ENCODE data around the gene ZCCHC3. TPM values are rescaled to one million over a fixed set of nuclear protein-coding genes. Genes with fewer than 3 reads are reported as not detected.

Gene ZCCHC3
- total RNA-seq, 1 experiment from 2014 or later, result 29.4 TPM

Other genes starting within 250 kb of the ZCCHC3 start
- gene DEFB125, start 209.9 kb upstream of the ZCCHC3 start, total RNA-seq (2014; rRNA removed; shearing (Covaris generic)), result not detected in 2 replicates
- not detected in 2 replicates for gene DEFB126, start 155.0 kb upstream of the ZCCHC3 start, total RNA-seq (2014; rRNA removed; shearing (Covaris generic))
- gene DEFB127, start 140.1 kb upstream of the ZCCHC3 start, total RNA-seq (2014; rRNA removed; shearing (Covaris generic)), result not detected in 2 replicates
- gene DEFB128, start 107.9 kb upstream of the ZCCHC3 start, total RNA-seq (2014; rRNA removed; shearing (Covaris generic)), result not detected in 2 replicates
- gene DEFB129, start 70.3 kb upstream of the ZCCHC3 start, total RNA-seq (2014; rRNA removed; shearing (Covaris generic)), result not detected in 2 replicates
- not detected in 2 replicates for gene DEFB132, start 39.8 kb upstream of the ZCCHC3 start, total RNA-seq (2014; rRNA removed; shearing (Covaris generic))
- gene C20orf96, start 6.8 kb upstream of the ZCCHC3 start, total RNA-seq (2014; rRNA removed; shearing (Covaris generic)), result 0.58 and 0.85 TPM in 2 replicates
- gene SOX12, start 28.0 kb downstream of the ZCCHC3 start, total RNA-seq (2014; rRNA removed; shearing (Covaris generic)), result 3.6 TPM in 2 replicates
- gene NRSN2, start 49.5 kb downstream of the ZCCHC3 start, total RNA-seq (2014; rRNA removed; shearing (Covaris generic)), result 37.5 and 43.1 TPM in 2 replicates
- gene TRIB3, start 83.2 kb downstream of the ZCCHC3 start, total RNA-seq (2014; rRNA removed; shearing (Covaris generic)), result 29.0 and 37.2 TPM in 2 replicates
- 78.4 and 98.8 TPM in 2 replicates for gene RBCK1, start 110.7 kb downstream of the ZCCHC3 start, total RNA-seq (2014; rRNA removed; shearing (Covaris generic))
- gene TBC1D20, start 165.0 kb downstream of the ZCCHC3 start, total RNA-seq (2014; rRNA removed; shearing (Covaris generic)), result 19.5 and 20.1 TPM in 2 replicates
- gene CSNK2A1, start 246.2 kb downstream of the ZCCHC3 start, total RNA-seq (2014; rRNA removed; shearing (Covaris generic)), result 135 and 158 TPM in 2 replicates